H1 (cell line): ENCODE results near the gene ZNF750. TPM values are rescaled to one million over a fixed set of nuclear protein-coding genes. Genes with fewer than 3 reads are reported as not detected.

ENCODE experiments used
- POU5F1 ChIP-seq: IDR thresholded peaks from 2 replicates; pipeline ENCODE4 v1.6.1; 2011; ENCODE audit warnings: low read depth, mild to moderate bottlenecking, low read length, moderate library complexity
- SAP30 ChIP-seq: fragments of 300-600 bp; sonication (generic); IDR thresholded peaks from 2 replicates; pipeline ENCODE4 v1.7.1; 2012; ENCODE audit warnings: low read length, moderate library complexity, mild to moderate bottlenecking, inconsistent platforms; ENCODE audit not compliant: insufficient read depth, insufficient replicate concordance
- TCF12 ChIP-seq: IDR thresholded peaks from 2 replicates; pipeline ENCODE4 v1.6.1; 2011; ENCODE audit warnings: low read depth, mild to moderate bottlenecking, low read length
- polyA plus RNA-seq, 7 experiments: library from polyadenylated mRNA; depleted of rRNA in 3 of 7; stranded (reverse) in 5 of 7; unstranded in 2 of 7; fragments of >200 nt in 5 of 7; fragments of 200-250 nt in 2 of 7; gene quantifications; 1 replicate in 5 of 7; 2 replicates in 1 of 7; 4 replicates in 1 of 7; pipeline versions ENCODE4 v1.2.1 to v1.2.3, GENCODE V29; 2011 to 2013; ENCODE audit warnings: missing spikeins in 2 of 7, mixed read lengths in 2 of 7
- total RNA-seq: library from RNA; stranded (reverse); fragmentation: NEBNext Ultra II Directional; extraction: Animal tissue kit (Norgen Biotek cat#: 25700); gene quantifications from 2 replicates; pipeline ENCODE4 v1.2.1, GENCODE V29; 2021
- TF ChIP-seq, protein P1 (sequence below): fragments of 300-600 bp; sonication (generic); IDR thresholded peaks from 2 replicates; pipeline ENCODE4 v1.7.1; 2012; ENCODE audit warnings: low read length, moderate library complexity, mild to moderate bottlenecking, inconsistent platforms; ENCODE audit not compliant: insufficient replicate concordance
- TF ChIP-seq, protein P2 (sequence below): IDR thresholded peaks from 2 replicates; pipeline ENCODE4 v1.6.1; 2011; ENCODE audit warnings: low read depth, mild to moderate bottlenecking, low read length; ENCODE audit not compliant: insufficient read depth

Gene ZNF750
- total and polyA plus RNA-seq, 2 of the 8 experiments (the other 6 are each of a cell fraction or from before 2014, with no cell fraction given): not detected

DNA sequence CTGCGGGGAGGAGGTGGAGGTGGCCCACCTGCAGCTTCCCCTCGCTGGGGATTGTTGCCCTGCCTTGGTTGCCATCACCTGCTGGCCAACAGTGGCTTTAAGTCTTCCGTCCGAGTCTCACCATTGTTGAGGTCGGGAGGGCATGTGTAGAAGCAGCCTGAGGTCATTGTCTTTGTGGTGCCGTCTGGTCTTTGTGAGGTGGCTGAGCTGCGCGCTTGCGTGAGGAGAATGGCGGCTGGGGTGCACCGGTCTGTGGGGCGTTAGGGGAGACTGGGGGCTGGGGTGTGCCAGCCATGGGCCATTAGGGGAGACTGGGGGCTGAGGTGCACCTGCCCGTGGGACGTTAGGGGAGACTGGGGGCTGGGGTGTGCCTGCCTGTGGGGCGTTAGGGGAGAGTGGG is 36.2 kb downstream of the ZNF750 start (continued):
- TF ChIP-seq, protein P1, sequence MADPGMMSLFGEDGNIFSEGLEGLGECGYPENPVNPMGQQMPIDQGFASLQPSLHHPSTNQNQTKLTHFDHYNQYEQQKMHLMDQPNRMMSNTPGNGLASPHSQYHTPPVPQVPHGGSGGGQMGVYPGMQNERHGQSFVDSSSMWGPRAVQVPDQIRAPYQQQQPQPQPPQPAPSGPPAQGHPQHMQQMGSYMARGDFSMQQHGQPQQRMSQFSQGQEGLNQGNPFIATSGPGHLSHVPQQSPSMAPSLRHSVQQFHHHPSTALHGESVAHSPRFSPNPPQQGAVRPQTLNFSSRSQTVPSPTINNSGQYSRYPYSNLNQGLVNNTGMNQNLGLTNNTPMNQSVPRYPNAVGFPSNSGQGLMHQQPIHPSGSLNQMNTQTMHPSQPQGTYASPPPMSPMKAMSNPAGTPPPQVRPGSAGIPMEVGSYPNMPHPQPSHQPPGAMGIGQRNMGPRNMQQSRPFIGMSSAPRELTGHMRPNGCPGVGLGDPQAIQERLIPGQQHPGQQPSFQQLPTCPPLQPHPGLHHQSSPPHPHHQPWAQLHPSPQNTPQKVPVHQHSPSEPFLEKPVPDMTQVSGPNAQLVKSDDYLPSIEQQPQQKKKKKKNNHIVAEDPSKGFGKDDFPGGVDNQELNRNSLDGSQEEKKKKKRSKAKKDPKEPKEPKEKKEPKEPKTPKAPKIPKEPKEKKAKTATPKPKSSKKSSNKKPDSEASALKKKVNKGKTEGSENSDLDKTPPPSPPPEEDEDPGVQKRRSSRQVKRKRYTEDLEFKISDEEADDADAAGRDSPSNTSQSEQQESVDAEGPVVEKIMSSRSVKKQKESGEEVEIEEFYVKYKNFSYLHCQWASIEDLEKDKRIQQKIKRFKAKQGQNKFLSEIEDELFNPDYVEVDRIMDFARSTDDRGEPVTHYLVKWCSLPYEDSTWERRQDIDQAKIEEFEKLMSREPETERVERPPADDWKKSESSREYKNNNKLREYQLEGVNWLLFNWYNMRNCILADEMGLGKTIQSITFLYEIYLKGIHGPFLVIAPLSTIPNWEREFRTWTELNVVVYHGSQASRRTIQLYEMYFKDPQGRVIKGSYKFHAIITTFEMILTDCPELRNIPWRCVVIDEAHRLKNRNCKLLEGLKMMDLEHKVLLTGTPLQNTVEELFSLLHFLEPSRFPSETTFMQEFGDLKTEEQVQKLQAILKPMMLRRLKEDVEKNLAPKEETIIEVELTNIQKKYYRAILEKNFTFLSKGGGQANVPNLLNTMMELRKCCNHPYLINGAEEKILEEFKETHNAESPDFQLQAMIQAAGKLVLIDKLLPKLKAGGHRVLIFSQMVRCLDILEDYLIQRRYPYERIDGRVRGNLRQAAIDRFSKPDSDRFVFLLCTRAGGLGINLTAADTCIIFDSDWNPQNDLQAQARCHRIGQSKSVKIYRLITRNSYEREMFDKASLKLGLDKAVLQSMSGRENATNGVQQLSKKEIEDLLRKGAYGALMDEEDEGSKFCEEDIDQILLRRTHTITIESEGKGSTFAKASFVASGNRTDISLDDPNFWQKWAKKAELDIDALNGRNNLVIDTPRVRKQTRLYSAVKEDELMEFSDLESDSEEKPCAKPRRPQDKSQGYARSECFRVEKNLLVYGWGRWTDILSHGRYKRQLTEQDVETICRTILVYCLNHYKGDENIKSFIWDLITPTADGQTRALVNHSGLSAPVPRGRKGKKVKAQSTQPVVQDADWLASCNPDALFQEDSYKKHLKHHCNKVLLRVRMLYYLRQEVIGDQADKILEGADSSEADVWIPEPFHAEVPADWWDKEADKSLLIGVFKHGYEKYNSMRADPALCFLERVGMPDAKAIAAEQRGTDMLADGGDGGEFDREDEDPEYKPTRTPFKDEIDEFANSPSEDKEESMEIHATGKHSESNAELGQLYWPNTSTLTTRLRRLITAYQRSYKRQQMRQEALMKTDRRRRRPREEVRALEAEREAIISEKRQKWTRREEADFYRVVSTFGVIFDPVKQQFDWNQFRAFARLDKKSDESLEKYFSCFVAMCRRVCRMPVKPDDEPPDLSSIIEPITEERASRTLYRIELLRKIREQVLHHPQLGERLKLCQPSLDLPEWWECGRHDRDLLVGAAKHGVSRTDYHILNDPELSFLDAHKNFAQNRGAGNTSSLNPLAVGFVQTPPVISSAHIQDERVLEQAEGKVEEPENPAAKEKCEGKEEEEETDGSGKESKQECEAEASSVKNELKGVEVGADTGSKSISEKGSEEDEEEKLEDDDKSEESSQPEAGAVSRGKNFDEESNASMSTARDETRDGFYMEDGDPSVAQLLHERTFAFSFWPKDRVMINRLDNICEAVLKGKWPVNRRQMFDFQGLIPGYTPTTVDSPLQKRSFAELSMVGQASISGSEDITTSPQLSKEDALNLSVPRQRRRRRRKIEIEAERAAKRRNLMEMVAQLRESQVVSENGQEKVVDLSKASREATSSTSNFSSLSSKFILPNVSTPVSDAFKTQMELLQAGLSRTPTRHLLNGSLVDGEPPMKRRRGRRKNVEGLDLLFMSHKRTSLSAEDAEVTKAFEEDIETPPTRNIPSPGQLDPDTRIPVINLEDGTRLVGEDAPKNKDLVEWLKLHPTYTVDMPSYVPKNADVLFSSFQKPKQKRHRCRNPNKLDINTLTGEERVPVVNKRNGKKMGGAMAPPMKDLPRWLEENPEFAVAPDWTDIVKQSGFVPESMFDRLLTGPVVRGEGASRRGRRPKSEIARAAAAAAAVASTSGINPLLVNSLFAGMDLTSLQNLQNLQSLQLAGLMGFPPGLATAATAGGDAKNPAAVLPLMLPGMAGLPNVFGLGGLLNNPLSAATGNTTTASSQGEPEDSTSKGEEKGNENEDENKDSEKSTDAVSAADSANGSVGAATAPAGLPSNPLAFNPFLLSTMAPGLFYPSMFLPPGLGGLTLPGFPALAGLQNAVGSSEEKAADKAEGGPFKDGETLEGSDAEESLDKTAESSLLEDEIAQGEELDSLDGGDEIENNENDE: no peak
- no peak for TF ChIP-seq SAP30
- TF ChIP-seq TCF12: no peak
- TF ChIP-seq POU5F1: no peak
- TF ChIP-seq, protein P2, sequence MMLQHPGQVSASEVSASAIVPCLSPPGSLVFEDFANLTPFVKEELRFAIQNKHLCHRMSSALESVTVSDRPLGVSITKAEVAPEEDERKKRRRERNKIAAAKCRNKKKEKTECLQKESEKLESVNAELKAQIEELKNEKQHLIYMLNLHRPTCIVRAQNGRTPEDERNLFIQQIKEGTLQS: no peak
- TF ChIP-seq, all 59 proteins: peak for 0
